Measurements from ENCODE around the gene COX5B.

COX5B gene

DNA sequence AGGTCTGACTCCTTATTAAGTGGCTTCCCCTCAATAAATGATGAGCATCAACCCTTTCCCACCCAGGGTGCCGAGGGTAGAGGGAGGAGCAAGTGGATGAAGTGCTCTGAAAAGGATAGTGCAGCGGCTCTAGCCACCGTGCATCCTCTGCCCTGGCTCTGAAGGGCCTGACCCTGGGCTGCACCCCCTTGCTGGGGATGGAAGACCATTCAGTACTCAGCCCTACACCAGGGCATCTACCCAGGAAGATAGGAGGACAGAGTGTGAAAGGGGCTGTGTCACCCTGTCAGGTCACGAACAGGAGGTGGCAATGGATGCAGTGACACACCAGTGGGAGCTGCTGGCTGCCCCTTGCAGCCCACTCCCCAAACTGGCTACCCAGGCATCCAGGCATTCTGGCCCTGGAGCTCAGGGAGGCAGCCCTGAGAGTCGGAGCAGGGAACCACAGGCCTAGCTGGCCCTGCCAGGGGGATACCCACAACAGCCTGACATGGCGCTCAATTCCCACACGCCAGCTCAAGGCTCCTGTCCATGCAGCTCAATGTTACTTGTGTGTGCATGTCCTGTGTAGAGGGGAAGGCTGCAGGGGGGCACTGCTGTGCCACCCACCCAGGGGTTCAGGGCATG, 10.4 kb downstream of the COX5B start:
- TF ChIP-seq, protein P1, sequence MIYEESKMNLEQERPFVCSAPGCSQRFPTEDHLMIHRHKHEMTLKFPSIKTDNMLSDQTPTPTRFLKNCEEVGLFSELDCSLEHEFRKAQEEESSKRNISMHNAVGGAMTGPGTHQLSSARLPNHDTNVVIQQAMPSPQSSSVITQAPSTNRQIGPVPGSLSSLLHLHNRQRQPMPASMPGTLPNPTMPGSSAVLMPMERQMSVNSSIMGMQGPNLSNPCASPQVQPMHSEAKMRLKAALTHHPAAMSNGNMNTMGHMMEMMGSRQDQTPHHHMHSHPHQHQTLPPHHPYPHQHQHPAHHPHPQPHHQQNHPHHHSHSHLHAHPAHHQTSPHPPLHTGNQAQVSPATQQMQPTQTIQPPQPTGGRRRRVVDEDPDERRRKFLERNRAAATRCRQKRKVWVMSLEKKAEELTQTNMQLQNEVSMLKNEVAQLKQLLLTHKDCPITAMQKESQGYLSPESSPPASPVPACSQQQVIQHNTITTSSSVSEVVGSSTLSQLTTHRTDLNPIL (CRISPR knock-in tag; IDR thresholded peaks at IDR 0.05; ENCODE audit: low read depth), result no peak
- no peak for TF ChIP-seq TOX (CRISPR knock-in tag; IDR thresholded peaks at IDR 0.05; ENCODE audit: borderline replicate concordance)
- no peak for ATAC-seq

DNA sequence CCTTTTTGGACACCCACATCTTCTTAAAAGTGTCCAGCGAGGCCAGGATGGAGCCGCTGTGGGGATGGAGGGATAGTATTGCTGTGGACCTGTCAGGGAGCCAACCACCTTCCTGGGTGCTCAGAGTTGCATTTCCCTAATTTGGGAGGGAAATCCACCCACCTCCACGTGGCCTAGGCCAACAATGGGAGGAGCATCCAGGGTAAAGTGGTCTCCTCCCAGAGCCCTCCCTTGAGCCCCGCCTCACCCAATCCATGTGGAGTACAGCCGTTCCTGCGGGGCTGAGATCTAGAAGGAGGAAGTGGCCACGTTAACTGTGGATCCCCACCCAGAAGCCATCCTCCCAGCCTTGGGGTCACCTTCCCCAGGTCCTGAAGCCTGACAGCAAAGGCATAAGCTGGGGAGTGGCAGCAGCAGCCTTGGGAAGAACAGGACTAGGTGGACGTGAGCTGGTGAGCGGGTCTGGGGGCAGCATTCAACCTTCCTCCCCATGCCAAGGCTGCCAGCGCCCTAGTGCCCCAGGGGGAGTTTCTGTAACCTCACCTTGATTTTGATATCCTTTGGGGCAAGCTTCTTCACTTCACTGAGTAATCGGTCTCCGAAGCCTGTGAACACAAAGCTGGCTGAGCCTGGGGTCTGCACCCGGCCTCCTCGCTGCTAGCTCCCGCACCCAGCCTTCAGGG, 11.2 kb downstream of the COX5B start:
- no peak for TF ChIP-seq ZC3H10 (CRISPR knock-in tag; IDR thresholded peaks at IDR 0.05)
- no peak for TF ChIP-seq ZFP3 (CRISPR knock-in tag; IDR thresholded peaks at IDR 0.05)
- TF ChIP-seq CSDC2 (CRISPR knock-in tag; IDR thresholded peaks at IDR 0.05), result no peak
- TF ChIP-seq PPARA (CRISPR knock-in tag; IDR thresholded peaks at IDR 0.05; ENCODE audit: borderline replicate concordance), result no peak
- TF ChIP-seq ZFP30 (CRISPR knock-in tag; IDR thresholded peaks at IDR 0.05), result no peak
- TF ChIP-seq, protein P2, sequence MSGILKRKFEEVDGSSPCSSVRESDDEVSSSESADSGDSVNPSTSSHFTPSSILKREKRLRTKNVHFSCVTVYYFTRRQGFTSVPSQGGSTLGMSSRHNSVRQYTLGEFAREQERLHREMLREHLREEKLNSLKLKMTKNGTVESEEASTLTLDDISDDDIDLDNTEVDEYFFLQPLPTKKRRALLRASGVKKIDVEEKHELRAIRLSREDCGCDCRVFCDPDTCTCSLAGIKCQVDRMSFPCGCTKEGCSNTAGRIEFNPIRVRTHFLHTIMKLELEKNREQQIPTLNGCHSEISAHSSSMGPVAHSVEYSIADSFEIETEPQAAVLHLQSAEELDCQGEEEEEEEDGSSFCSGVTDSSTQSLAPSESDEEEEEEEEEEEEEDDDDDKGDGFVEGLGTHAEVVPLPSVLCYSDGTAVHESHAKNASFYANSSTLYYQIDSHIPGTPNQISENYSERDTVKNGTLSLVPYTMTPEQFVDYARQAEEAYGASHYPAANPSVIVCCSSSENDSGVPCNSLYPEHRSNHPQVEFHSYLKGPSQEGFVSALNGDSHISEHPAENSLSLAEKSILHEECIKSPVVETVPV (CRISPR knock-in tag; IDR thresholded peaks at IDR 0.05), result no peak
- TF ChIP-seq RARB (CRISPR knock-in tag; IDR thresholded peaks at IDR 0.05), result no peak
- no peak for TF ChIP-seq ZNF70 (CRISPR knock-in tag; IDR thresholded peaks at IDR 0.05)
- no peak for TF ChIP-seq ISL1 (CRISPR knock-in tag; IDR thresholded peaks at IDR 0.05)
- no peak for ATAC-seq

DNA sequence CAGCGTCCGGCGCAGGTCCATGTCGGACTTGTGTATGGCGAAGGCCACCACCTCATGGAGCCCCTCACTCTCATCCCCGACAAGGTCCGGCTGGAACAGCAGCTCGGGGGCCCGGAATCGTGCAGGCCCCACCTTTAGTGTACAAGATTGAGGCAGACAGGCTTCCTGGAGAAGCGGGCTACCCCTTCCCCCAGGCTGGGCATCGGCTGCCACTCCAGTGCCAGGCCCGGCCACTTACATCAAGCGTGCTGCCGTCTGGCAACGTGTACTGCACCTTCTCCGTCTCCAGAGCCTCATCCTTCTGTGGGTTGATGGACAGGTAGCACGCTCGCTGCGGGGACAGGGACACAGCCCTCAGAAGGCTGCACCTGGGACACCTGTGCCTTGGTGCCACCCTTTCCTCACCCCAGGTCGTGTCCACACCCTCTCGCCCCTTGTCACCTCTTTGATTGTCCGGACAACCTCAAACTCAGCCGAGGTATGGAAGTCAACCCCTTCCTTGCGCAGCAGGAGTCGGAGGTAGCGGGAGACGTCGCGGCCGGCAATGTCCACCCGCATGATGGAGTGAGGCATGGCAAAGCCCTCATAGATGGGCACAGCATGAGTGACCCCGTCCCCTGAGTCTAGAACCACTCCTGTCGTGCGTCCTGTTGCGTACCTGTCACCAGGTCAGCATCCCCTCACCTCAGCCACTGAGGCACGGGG, 12.3 kb downstream of the COX5B start:
- TF ChIP-seq BACH2 (CRISPR knock-in tag; IDR thresholded peaks at IDR 0.05; ENCODE audit: borderline replicate concordance) (no peak), ZNF565 (CRISPR knock-in tag; conservative IDR thresholded peaks at IDR 0.05; ENCODE audit: low read depth) (no peak), ZFP3 (CRISPR knock-in tag; IDR thresholded peaks at IDR 0.05) (no peak), ZNF8 (CRISPR knock-in tag; IDR thresholded peaks at IDR 0.05) (no peak), ZFP30 (CRISPR knock-in tag; IDR thresholded peaks at IDR 0.05) (no peak), ESRRG (CRISPR knock-in tag; IDR thresholded peaks at IDR 0.05) (no peak), TCF4 (CRISPR knock-in tag; IDR thresholded peaks at IDR 0.05; ENCODE audit: borderline replicate concordance) (no peak), CSDC2 (CRISPR knock-in tag; IDR thresholded peaks at IDR 0.05) (no peak), ARNTL (CRISPR knock-in tag; IDR thresholded peaks at IDR 0.05; ENCODE audit: borderline replicate concordance, low read depth) (no peak), TOX (CRISPR knock-in tag; IDR thresholded peaks at IDR 0.05; ENCODE audit: borderline replicate concordance) (no peak)
- TF ChIP-seq, protein P3, sequence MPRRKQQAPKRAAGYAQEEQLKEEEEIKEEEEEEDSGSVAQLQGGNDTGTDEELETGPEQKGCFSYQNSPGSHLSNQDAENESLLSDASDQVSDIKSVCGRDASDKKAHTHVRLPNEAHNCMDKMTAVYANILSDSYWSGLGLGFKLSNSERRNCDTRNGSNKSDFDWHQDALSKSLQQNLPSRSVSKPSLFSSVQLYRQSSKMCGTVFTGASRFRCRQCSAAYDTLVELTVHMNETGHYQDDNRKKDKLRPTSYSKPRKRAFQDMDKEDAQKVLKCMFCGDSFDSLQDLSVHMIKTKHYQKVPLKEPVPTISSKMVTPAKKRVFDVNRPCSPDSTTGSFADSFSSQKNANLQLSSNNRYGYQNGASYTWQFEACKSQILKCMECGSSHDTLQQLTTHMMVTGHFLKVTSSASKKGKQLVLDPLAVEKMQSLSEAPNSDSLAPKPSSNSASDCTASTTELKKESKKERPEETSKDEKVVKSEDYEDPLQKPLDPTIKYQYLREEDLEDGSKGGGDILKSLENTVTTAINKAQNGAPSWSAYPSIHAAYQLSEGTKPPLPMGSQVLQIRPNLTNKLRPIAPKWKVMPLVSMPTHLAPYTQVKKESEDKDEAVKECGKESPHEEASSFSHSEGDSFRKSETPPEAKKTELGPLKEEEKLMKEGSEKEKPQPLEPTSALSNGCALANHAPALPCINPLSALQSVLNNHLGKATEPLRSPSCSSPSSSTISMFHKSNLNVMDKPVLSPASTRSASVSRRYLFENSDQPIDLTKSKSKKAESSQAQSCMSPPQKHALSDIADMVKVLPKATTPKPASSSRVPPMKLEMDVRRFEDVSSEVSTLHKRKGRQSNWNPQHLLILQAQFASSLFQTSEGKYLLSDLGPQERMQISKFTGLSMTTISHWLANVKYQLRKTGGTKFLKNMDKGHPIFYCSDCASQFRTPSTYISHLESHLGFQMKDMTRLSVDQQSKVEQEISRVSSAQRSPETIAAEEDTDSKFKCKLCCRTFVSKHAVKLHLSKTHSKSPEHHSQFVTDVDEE (CRISPR knock-in tag; IDR thresholded peaks at IDR 0.05), result no peak
- TF ChIP-seq, protein P4, sequence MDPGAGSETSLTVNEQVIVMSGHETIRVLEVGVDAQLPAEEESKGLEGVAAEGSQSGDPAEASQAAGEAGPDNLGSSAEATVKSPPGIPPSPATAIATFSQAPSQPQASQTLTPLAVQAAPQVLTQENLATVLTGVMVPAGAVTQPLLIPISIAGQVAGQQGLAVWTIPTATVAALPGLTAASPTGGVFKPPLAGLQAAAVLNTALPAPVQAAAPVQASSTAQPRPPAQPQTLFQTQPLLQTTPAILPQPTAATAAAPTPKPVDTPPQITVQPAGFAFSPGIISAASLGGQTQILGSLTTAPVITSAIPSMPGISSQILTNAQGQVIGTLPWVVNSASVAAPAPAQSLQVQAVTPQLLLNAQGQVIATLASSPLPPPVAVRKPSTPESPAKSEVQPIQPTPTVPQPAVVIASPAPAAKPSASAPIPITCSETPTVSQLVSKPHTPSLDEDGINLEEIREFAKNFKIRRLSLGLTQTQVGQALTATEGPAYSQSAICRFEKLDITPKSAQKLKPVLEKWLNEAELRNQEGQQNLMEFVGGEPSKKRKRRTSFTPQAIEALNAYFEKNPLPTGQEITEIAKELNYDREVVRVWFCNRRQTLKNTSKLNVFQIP (CRISPR knock-in tag; IDR thresholded peaks at IDR 0.05; ENCODE audit: borderline replicate concordance, low read depth), result no peak
- TF ChIP-seq, protein P5, sequence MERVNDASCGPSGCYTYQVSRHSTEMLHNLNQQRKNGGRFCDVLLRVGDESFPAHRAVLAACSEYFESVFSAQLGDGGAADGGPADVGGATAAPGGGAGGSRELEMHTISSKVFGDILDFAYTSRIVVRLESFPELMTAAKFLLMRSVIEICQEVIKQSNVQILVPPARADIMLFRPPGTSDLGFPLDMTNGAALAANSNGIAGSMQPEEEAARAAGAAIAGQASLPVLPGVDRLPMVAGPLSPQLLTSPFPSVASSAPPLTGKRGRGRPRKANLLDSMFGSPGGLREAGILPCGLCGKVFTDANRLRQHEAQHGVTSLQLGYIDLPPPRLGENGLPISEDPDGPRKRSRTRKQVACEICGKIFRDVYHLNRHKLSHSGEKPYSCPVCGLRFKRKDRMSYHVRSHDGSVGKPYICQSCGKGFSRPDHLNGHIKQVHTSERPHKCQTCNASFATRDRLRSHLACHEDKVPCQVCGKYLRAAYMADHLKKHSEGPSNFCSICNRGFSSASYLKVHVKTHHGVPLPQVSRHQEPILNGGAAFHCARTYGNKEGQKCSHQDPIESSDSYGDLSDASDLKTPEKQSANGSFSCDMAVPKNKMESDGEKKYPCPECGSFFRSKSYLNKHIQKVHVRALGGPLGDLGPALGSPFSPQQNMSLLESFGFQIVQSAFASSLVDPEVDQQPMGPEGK (CRISPR knock-in tag; IDR thresholded peaks at IDR 0.05; ENCODE audit: borderline replicate concordance), result no peak
- ATAC-seq, result no peak

All from SK-N-SH treated with all-trans-retinoic acid at 6 μM for 48 hours (cell line).